Measurements from ENCODE around the gene USP33. TPM values are rescaled to one million over a fixed set of nuclear protein-coding genes. Genes with fewer than 3 reads are reported as not detected.
"Not testable (repeated sequence)": the region's sequence is repeated elsewhere in the genome, so short reads cannot be mapped to it uniquely, and the experiment has no call there.

USP33 gene
- total RNA-seq, 1 experiment from 2014 or later = 103 TPM

GRCh38 chr1:77649127-77649526, 110.5 kb downstream of the USP33 start:
- BruUV-seq (replicated peaks) = no TSS peak
- peaks cover 34% of the 10 kb centered on the region for H3K9me3 ChIP-seq (ENCODE audit: low read depth, low read length, poor library complexity, severe bottlenecking)
- intact Hi-C loops (cut with micrococcal nuclease; ENCODE audit: unreplicated experiment) = no loop called here
- no peak for TF ChIP-seq EZH2 (IDR thresholded peaks at IDR 0.05; ENCODE audit: borderline replicate concordance, low read depth, low read length, poor library complexity, severe bottlenecking)
- TF ChIP-seq CTCF (conservative IDR thresholded peaks at IDR 0.05; ENCODE audit: low read depth, low read length) = no peak
- H3K27ac ChIP-seq (ENCODE audit: low read depth, low read length, poor library complexity, severe bottlenecking) = no peak overlapping the region
- ChIA-PET POLR2A (ENCODE audit: low non-redundant PET) (no interaction called here), CTCF (no interaction called here)
- H3K27me3 ChIP-seq (replicated peaks; ENCODE audit: insufficient read depth, low read depth, low read length, poor library complexity) = no peaks in the 10 kb centered on the region
- H3K4me1 ChIP-seq (ENCODE audit: insufficient read depth, low read length, poor library complexity, severe bottlenecking) = peaks cover 13% of the 10 kb centered on the region
- no peak overlapping the region for H3K4me3 ChIP-seq (ENCODE audit: low read depth, low read length, poor library complexity, severe bottlenecking)
- peaks cover 10% of the 10 kb centered on the region for H3K36me3 ChIP-seq (ENCODE audit: insufficient read depth, low read length, poor library complexity, severe bottlenecking)
- no peak for DNase-seq (ENCODE audit: low spot score)

GRCh38 chr1:77646224-77646623, 113.4 kb downstream of the USP33 start:
- POLR2A ChIA-PET (ENCODE audit: low non-redundant PET); H3K27me3 ChIP-seq (replicated peaks; ENCODE audit: insufficient read depth, low read depth, low read length, poor library complexity); H3K4me3 ChIP-seq (ENCODE audit: low read depth, low read length, poor library complexity, severe bottlenecking); BruUV-seq (replicated peaks); DNase-seq (ENCODE audit: low spot score); H3K27ac ChIP-seq (ENCODE audit: low read depth, low read length, poor library complexity, severe bottlenecking); intact Hi-C loops (cut with micrococcal nuclease; ENCODE audit: unreplicated experiment); CTCF ChIA-PET: not testable (repeated sequence)
- Histone ChIP-seq H3K36me3 (ENCODE audit: insufficient read depth, low read length, poor library complexity, severe bottlenecking) (peaks cover 10% of the 10 kb centered on the region), H3K4me1 (ENCODE audit: insufficient read depth, low read length, poor library complexity, severe bottlenecking) (peaks cover 16% of the 10 kb centered on the region), H3K9me3 (ENCODE audit: low read depth, low read length, poor library complexity, severe bottlenecking) (peaks cover 32% of the 10 kb centered on the region)

Other genes starting within 250 kb of the USP33 start
- gene ZZZ3, start 77.2 kb downstream of the USP33 start, total RNA-seq (2021) = 54.6 and 68.8 TPM in 2 replicates
- gene MIGA1, start 19.8 kb upstream of the USP33 start, total RNA-seq (2021) = 13.8 and 14.1 TPM in 2 replicates
- 0.45 and 0.70 TPM in 2 replicates for gene NEXN, start 128.8 kb upstream of the USP33 start, total RNA-seq (2021)
- 195 and 213 TPM in 2 replicates for gene FUBP1, start 219.2 kb upstream of the USP33 start, total RNA-seq (2021)
- gene DNAJB4, start 245.1 kb upstream of the USP33 start, total RNA-seq (2021) = 28.3 and 34.5 TPM in 2 replicates

Data from A673 (cell line).